A673 (cell line): ENCODE data around the gene RER1.

Experiments
- CTCF ChIP-seq: fragments of 300-800, 200-600 bp; sonication (generic); conservative IDR thresholded peaks from 2 replicates; pipeline ENCODE4 v1.5.1; 2017; ENCODE audit warnings: low read depth, mild to moderate bottlenecking, antibody characterized with exemption, low read length, moderate library complexity, mixed read lengths
- EZH2 ChIP-seq: fragments of 200-600 bp; sonication (generic); IDR thresholded peaks from 2 replicates; pipeline ENCODE4 v1.6.1; 2017; ENCODE audit warnings: borderline replicate concordance, low read depth, mild to moderate bottlenecking, mixed read lengths, antibody characterized with exemption, low read length; ENCODE audit not compliant: poor library complexity, severe bottlenecking

GRCh38 chr1:2446394-2446793 is 54.8 kb downstream of the RER1 start:
- TF ChIP-seq CTCF (no peak), EZH2 (no peak)
